HepG2 (cell line): Measurements from ENCODE around the gene KCNJ4. TPM values are rescaled to one million over a fixed set of nuclear protein-coding genes. Genes with fewer than 3 reads are reported as not detected.

Experiments used
- ATAC-seq: fragments of 200-7000 bp; cut with Tn5 transposase; 3 replicates; pipeline ENCODE4 v1.9.1; 2020; ENCODE audit warnings: mild to moderate bottlenecking, moderate library complexity
- BruUV-seq: library from RNA; stranded (reverse); fragments of 400-500 nt; replicated peaks from 2 replicates; lab custom pipeline; 2021; lab: Mats Ljungman, UMichigan
- CTCF ChIA-PET: fragments of 300-600 bp; formaldehyde crosslinking; extraction: SDS; loops from one replicate; lab custom pipeline; 2021; ENCODE audit warnings: low total read pairs, inconsistent platforms, low intra/inter-chr PET ratio; lab: Yijun Ruan, JAX
- POLR2A ChIA-PET: fragments of 350-600 bp; sonication (Branson Sonifier 250); formaldehyde crosslinking; loops from one replicate; lab custom pipeline; 2020; ENCODE audit warnings: antibody characterized with exemption, inconsistent platforms; lab: Yijun Ruan, JAX
- DNase-seq: peaks from one replicate; pipeline ENCODE4 v3.0.0-alpha.2; 2015; ENCODE audit warnings: low spot score
- FAIRE-seq: peaks from 3 replicates; lab custom pipeline; 2011; peaks lifted over from hg19 to GRCh38; lab: Jason Lieb, UNC
- H2AFZ ChIP-seq: one replicate; pipeline ENCODE4 v1.6.1; 2011; ENCODE audit warnings: low read length, inconsistent platforms
- H3K27ac ChIP-seq: fragments of 300-600 bp; 3 replicates; pipeline ENCODE4 v1.8.0; 2011; ENCODE audit warnings: mixed run types, mild to moderate bottlenecking, mixed read lengths, low read length, inconsistent platforms; ENCODE audit not compliant: insufficient read depth; ENCODE audit errors: extremely low read length
- H3K27me3 ChIP-seq, 2 experiments: fragments of 200-600 bp in 1 of 2; 2 replicates in 1 of 2; 3 replicates in 1 of 2; pipeline versions ENCODE4 v1.6.0 to v1.8.0; 2011; ENCODE audit warnings: low read length in 2 of 2, mild to moderate bottlenecking in 2 of 2, moderate library complexity in 2 of 2, inconsistent platforms in 1 of 2; ENCODE audit not compliant: insufficient read depth in 2 of 2, control insufficient read depth in 1 of 2
- H3K36me3 ChIP-seq, 2 experiments: fragments of 200-600 bp in 1 of 2; replicated peaks in 1 of 2; 2 replicates in 1 of 2; 3 replicates in 1 of 2; pipeline versions ENCODE4 v1.5.1 to v1.8.0; 2011; ENCODE audit warnings: low read length in 2 of 2, inconsistent platforms in 1 of 2; ENCODE audit not compliant: insufficient read depth in 2 of 2, control insufficient read depth in 1 of 2
- H3K4me1 ChIP-seq: 2 replicates; pipeline ENCODE4 v1.5.1; 2012; ENCODE audit warnings: low read length, inconsistent platforms; ENCODE audit not compliant: insufficient read depth
- H3K4me2 ChIP-seq: 2 replicates; pipeline ENCODE4 v1.6.0; 2011; ENCODE audit warnings: low read depth, low read length, inconsistent platforms
- H3K4me3 ChIP-seq, 3 experiments: fragments of 200-600 bp in 1 of 3; sonication (generic), shearing (Covaris generic) in 1 of 3; replicated peaks in 1 of 3; 2 replicates each; pipeline ENCODE4 v1.5.1; 2011 to 2016; ENCODE audit warnings: low read length in 3 of 3, inconsistent platforms in 2 of 3, low read depth in 2 of 3, mild to moderate bottlenecking in 2 of 3, control low read depth in 1 of 3, mixed read lengths in 1 of 3; ENCODE audit not compliant: insufficient read depth in 1 of 3
- H3K79me2 ChIP-seq: one replicate; pipeline ENCODE4 v1.6.1; 2011; ENCODE audit warnings: low read length, inconsistent platforms; ENCODE audit not compliant: insufficient read depth
- H3K9ac ChIP-seq: 2 replicates; pipeline ENCODE4 v1.6.0; 2011; ENCODE audit warnings: mild to moderate bottlenecking, low read depth, low read length, inconsistent platforms; ENCODE audit not compliant: insufficient read depth
- H3K9me3 ChIP-seq: 2 replicates; pipeline ENCODE4 v1.5.1; 2012; ENCODE audit warnings: mild to moderate bottlenecking, low read length
- H4K20me1 ChIP-seq: 2 replicates; pipeline ENCODE4 v1.6.0; 2011; ENCODE audit warnings: inconsistent platforms, mild to moderate bottlenecking, low read length, moderate library complexity; ENCODE audit not compliant: insufficient read depth
- FOSL2 ChIP-seq: sonication (generic); formaldehyde crosslinking; IDR thresholded peaks from 2 replicates; pipeline ENCODE4 v1.4.0; 2020; ENCODE audit warnings: missing genetic modification reagents
- GTF3A ChIP-seq: sonication (generic); formaldehyde crosslinking; conservative IDR thresholded peaks from 2 replicates; pipeline ENCODE4 v1.4.0; 2020; ENCODE audit warnings: mild to moderate bottlenecking, missing genetic modification reagents
- HNRNPK ChIP-seq: fragments of 200-400 bp; formaldehyde crosslinking; IDR thresholded peaks from 2 replicates; pipeline ENCODE4 v1.6.1; 2018; ENCODE audit warnings: low read length, low read depth, moderate library complexity, mild to moderate bottlenecking; ENCODE audit not compliant: poor library complexity, severe bottlenecking
- HNRNPLL ChIP-seq: fragments of 200-400 bp; formaldehyde crosslinking; IDR thresholded peaks from 2 replicates; pipeline ENCODE4 v1.6.1; 2017; ENCODE audit warnings: mild to moderate bottlenecking, low read depth, low read length; ENCODE audit not compliant: poor library complexity, severe bottlenecking
- KLF6 ChIP-seq: IDR thresholded peaks from 2 replicates; pipeline ENCODE4 v1.8.0; 2016; ENCODE audit warnings: missing biosample characterization, missing genetic modification reagents
- NCOA2 ChIP-seq: sonication (generic); formaldehyde crosslinking; IDR thresholded peaks from 2 replicates; pipeline ENCODE4 v1.8.0; 2022; ENCODE audit warnings: inconsistent platforms
- NR2F1 ChIP-seq, 2 experiments: fragments of 450-650 bp in 1 of 2; formaldehyde crosslinking in 1 of 2; IDR thresholded peaks; 2 replicates each; pipeline versions ENCODE4 v1.5.0 to v1.6.1; 2016 to 2020; ENCODE audit warnings: mild to moderate bottlenecking in 1 of 2, missing compliant biosample characterization in 1 of 2, missing genetic modification reagents in 1 of 2, moderate library complexity in 1 of 2
- SRY ChIP-seq: sonication (generic); formaldehyde crosslinking; IDR thresholded peaks from 2 replicates; pipeline ENCODE4 v1.8.0; 2022; ENCODE audit warnings: mild to moderate bottlenecking, missing genetic modification reagents
- TEAD3 ChIP-seq: optimal IDR thresholded peaks from 2 replicates; pipeline ENCODE3; 2016; ENCODE audit warnings: borderline replicate concordance
- ZBTB33 ChIP-seq: sonication (generic); formaldehyde crosslinking; IDR thresholded peaks from 2 replicates; pipeline ENCODE4 v1.4.0; 2020; ENCODE audit warnings: missing genetic modification reagents
- ZFP91 ChIP-seq: sonication (generic); formaldehyde crosslinking; IDR thresholded peaks from 2 replicates; pipeline ENCODE4 v1.9.0; 2022; ENCODE audit warnings: missing genetic modification reagents, mild to moderate bottlenecking, borderline replicate concordance
- ZIK1 ChIP-seq: sonication (generic); formaldehyde crosslinking; IDR thresholded peaks from 2 replicates; pipeline ENCODE4 v1.5.0; 2020; ENCODE audit warnings: mild to moderate bottlenecking, low read depth, missing genetic modification reagents, borderline replicate concordance
- ZNF605 ChIP-seq: sonication (generic); formaldehyde crosslinking; IDR thresholded peaks from 2 replicates; pipeline ENCODE4 v1.8.0; 2022; ENCODE audit warnings: mild to moderate bottlenecking, missing genetic modification reagents
- ZNF687 ChIP-seq: sonication (generic); formaldehyde crosslinking; IDR thresholded peaks from 2 replicates; pipeline ENCODE4 v1.5.1; 2020; ENCODE audit warnings: mild to moderate bottlenecking, missing genetic modification reagents, moderate library complexity
- ZNF746 ChIP-seq: sonication (generic); formaldehyde crosslinking; IDR thresholded peaks from 2 replicates; pipeline ENCODE4 v1.8.0; 2022; ENCODE audit warnings: mild to moderate bottlenecking, missing genetic modification reagents
- WGBS: methylation state at CpG from one replicate; pipeline ENCODE4 v1.1.6; 2017; ENCODE audit warnings: low lambda C conversion rate; 5-methylcytosine and 5-hydroxymethylcytosine counted together
- in situ Hi-C: cut with HindIII; loops from 2 replicates; pipeline ENCODE4 v1.10.0; 2017; ENCODE audit warnings: low pct_unique_long_range_greater_than_20kb; ENCODE audit not compliant: extremely low pct_ligation_motif_present
- intact Hi-C: fragments of 100-400 bp; cut with micrococcal nuclease; formaldehyde crosslinking; loops from one replicate; pipeline ENCODE4 v1.10.0; 2022; ENCODE audit not compliant: unreplicated experiment
- polyA plus RNA-seq, 8 experiments: library from polyadenylated mRNA; depleted of rRNA in 3 of 8; stranded (reverse) in 7 of 8; unstranded in 1 of 8; fragments of >200 nt; fragmentation: Illumina TruSeq in 4 of 8; extraction: Trizol in 4 of 8; gene quantifications; 2 replicates each; pipeline versions ENCODE4 v1.2.1 to v1.2.3, GENCODE V29; 2011 to 2016; ENCODE audit warnings: low read depth in 4 of 8, missing spikeins in 1 of 8, mixed read lengths in 1 of 8; ENCODE audit not compliant: insufficient read depth in 1 of 8
- total RNA-seq, 5 experiments: library from RNA; depleted of rRNA; stranded (reverse); fragments of >200 nt; fragmentation: Illumina TruSeq; extraction: Trizol; gene quantifications; 2 replicates each; pipeline ENCODE4 v1.2.3, GENCODE V29; 2016; ENCODE audit warnings: low read depth in 1 of 5

Gene KCNJ4
- total and polyA plus RNA-seq, 2 of the 13 experiments (the other 11 are each of a cell fraction or from before 2014, with no cell fraction given) = not detected

GRCh38 chr22:38422611-38423511 lies 32.1 kb downstream of the KCNJ4 start:
- DNase-seq = no peak
- peak; percentile 56 for ATAC-seq
- Histone ChIP-seq H2AFZ (no peak overlapping the region), H3K79me2 (no peaks in the 10 kb centered on the region), H3K27me3 (peaks cover 0 to 11% of the 10 kb centered on the region in 2 experiments; a peak in 2 of 5 replicates), H3K9ac (0 out of 2 replicates have a peak overlapping the region, but pooled peaks have one; percentile 7), H3K9me3 (no peaks in the 10 kb centered on the region), H3K4me3 (peak overlapping the region; percentile 35 to 69 (median 38); a peak in 5 of 6 replicates), H3K4me1 (peaks cover 52% of the 10 kb centered on the region), H3K36me3 (no peaks in the 10 kb centered on the region), H4K20me1 (no peaks in the 10 kb centered on the region), H3K27ac (no peak overlapping the region), H3K4me2 (peak overlapping the region; percentile 86)
- ChIA-PET POLR2A (no interaction called here), CTCF (no interaction called here)
- no peak for FAIRE-seq
- in situ Hi-C loops = no loop called here
- intact Hi-C loops = no loop called here
- BruUV-seq = no TSS peak
- 7% methylated on average over 15 of the region's 21 CpGs for WGBS
- TF ChIP-seq NCOA2 (CRISPR knock-in tag) (no peak), ZFP91 (CRISPR knock-in tag) (peak; percentile 42; the same call in 1 of the 2 replicates), TEAD3 (CRISPR knock-in tag) (peak; percentile 30), FOSL2 (CRISPR knock-in tag) (peak; percentile 24; the same call in 1 of the 2 replicates), ZNF687 (peak; percentile 64), SRY (CRISPR knock-in tag) (no peak), ZNF746 (CRISPR knock-in tag) (no peak), ZBTB33 (CRISPR knock-in tag) (no peak), KLF6 (CRISPR knock-in tag) (no peak), ZNF605 (no peak), NR2F1 (CRISPR knock-in tag; IDR thresholded peaks at IDR 0.05) (no peak), ZIK1 (CRISPR knock-in tag) (no peak), HNRNPK (peak; percentile 33), GTF3A (CRISPR knock-in tag) (no peak), HNRNPLL (peak; percentile 29)
